H1 (cell line): ENCODE measurements around the gene MYH7. TPM values are rescaled to one million over a fixed set of nuclear protein-coding genes. Genes with fewer than 3 reads are reported as not detected.
A peak's percentile ranks its signal among the peaks of the same experiment; 100 is the strongest.

Experiments used
- CTCF ChIA-PET: fragments of 300-600 bp; sonication (Branson Sonifier 250); formaldehyde crosslinking; loops from one replicate; lab custom pipeline; 2021; ENCODE audit not compliant: partially characterized antibody; lab: Charles Lee
- POLR2A ChIA-PET: fragments of 300-600 bp; sonication (Branson Sonifier 250); formaldehyde crosslinking; loops from one replicate; lab custom pipeline; 2021; ENCODE audit warnings: inconsistent platforms; ENCODE audit not compliant: partially characterized antibody; lab: Charles Lee
- DNase-seq, 2 experiments: peaks; one replicate each; pipeline versions ENCODE4 v3.0.0 to v3.0.0-alpha.2; 2010 to 2022; ENCODE audit warnings: low spot score in 2 of 2, low read depth in 1 of 2, mixed read lengths in 1 of 2
- FAIRE-seq: peaks from 2 replicates; lab custom pipeline; 2011; peaks lifted over from hg19 to GRCh38; lab: Jason Lieb, UNC
- H2AFZ ChIP-seq: 2 replicates; pipeline ENCODE4 v1.8.1; 2012; ENCODE audit warnings: low read length, inconsistent platforms
- H2AK5ac ChIP-seq: 2 replicates; pipeline ENCODE4 v1.6.1; 2013; ENCODE audit warnings: low read depth, low read length
- H2BK120ac ChIP-seq: replicated peaks from 2 replicates; pipeline ENCODE3; 2013; ENCODE audit warnings: low read depth, low read length, inconsistent platforms
- H2BK12ac ChIP-seq: 2 replicates; pipeline ENCODE4 v1.6.1; 2013; ENCODE audit warnings: low read depth, low read length
- H2BK15ac ChIP-seq: 2 replicates; pipeline ENCODE4 v1.6.1; 2013; ENCODE audit warnings: low read length
- H2BK20ac ChIP-seq: 2 replicates; pipeline ENCODE4 v1.6.1; 2013; ENCODE audit warnings: low read length
- H2BK5ac ChIP-seq: 2 replicates; pipeline ENCODE4 v1.6.1; 2013; ENCODE audit warnings: low read depth, low read length
- H3K14ac ChIP-seq: 2 replicates; pipeline ENCODE4 v1.6.1; 2013; ENCODE audit warnings: inconsistent platforms; ENCODE audit not compliant: insufficient read length
- H3K18ac ChIP-seq: 2 replicates; pipeline ENCODE4 v1.6.1; 2013; ENCODE audit warnings: low read length; ENCODE audit errors: extremely low read depth
- H3K23ac ChIP-seq: 2 replicates; pipeline ENCODE4 v1.6.1; 2013; ENCODE audit warnings: inconsistent platforms; ENCODE audit not compliant: insufficient read length
- H3K23me2 ChIP-seq: 2 replicates; pipeline ENCODE4 v1.6.1; 2013; ENCODE audit warnings: low read depth, low read length
- H3K27ac ChIP-seq: 2 replicates; pipeline ENCODE4 v1.6.1; 2011; ENCODE audit warnings: low read depth, low read length, inconsistent platforms
- H3K27me3 ChIP-seq, 4 experiments: replicated peaks in 1 of 4; 1 replicate in 1 of 4; 2 replicates in 3 of 4; pipeline versions ENCODE4 v1.6.1 to v1.8.1; 2011 to 2013; ENCODE audit warnings: low read length in 3 of 4, mild to moderate bottlenecking in 3 of 4, inconsistent platforms in 2 of 4, mixed read lengths in 2 of 4, moderate library complexity in 1 of 4; ENCODE audit not compliant: control insufficient read depth in 3 of 4, insufficient read depth in 3 of 4; ENCODE audit errors: extremely low read depth in 1 of 4
- H3K36me3 ChIP-seq, 4 experiments: 2 replicates each; pipeline versions ENCODE4 v1.6.1 to v1.8.1; 2011 to 2013; ENCODE audit warnings: mild to moderate bottlenecking in 4 of 4, low read length in 3 of 4, moderate library complexity in 2 of 4, control low read depth in 1 of 4, inconsistent platforms in 1 of 4; ENCODE audit not compliant: insufficient read depth in 4 of 4, control insufficient read depth in 2 of 4
- H3K4ac ChIP-seq: replicated peaks from 2 replicates; pipeline ENCODE3; 2013; ENCODE audit warnings: low read length, low read depth, mixed read lengths, inconsistent platforms; ENCODE audit not compliant: insufficient read length
- H3K4me1 ChIP-seq, 4 experiments: replicated peaks in 1 of 4; 1 replicate in 1 of 4; 2 replicates in 3 of 4; pipeline versions ENCODE4 v1.6.1 to v1.8.1; 2011 to 2013; ENCODE audit warnings: low read length in 3 of 4, inconsistent platforms in 2 of 4, mixed read lengths in 1 of 4; ENCODE audit not compliant: insufficient read depth in 4 of 4, control insufficient read depth in 3 of 4
- H3K4me2 ChIP-seq, 2 experiments: 2 replicates each; pipeline versions ENCODE4 v1.6.1 to v1.8.1; 2011 to 2013; ENCODE audit warnings: low read depth in 2 of 2, low read length in 2 of 2, control low read depth in 1 of 2, inconsistent platforms in 1 of 2, mild to moderate bottlenecking in 1 of 2; ENCODE audit not compliant: insufficient read depth in 1 of 2
- H3K4me3 ChIP-seq, 4 experiments: fragments of 200-600, 300-600 bp in 1 of 4; sonication (generic), shearing (Covaris generic), sonication (Bioruptor Twin) in 1 of 4; 2 replicates each; pipeline versions ENCODE4 v1.5.1 to v1.8.1; 2011 to 2016; ENCODE audit warnings: low read length in 4 of 4, low read depth in 3 of 4, control low read depth in 2 of 4, inconsistent platforms in 2 of 4, mild to moderate bottlenecking in 2 of 4, mixed read lengths in 1 of 4, moderate library complexity in 1 of 4; ENCODE audit not compliant: insufficient read depth in 2 of 4; ENCODE audit errors: extremely low read depth in 1 of 4
- H3K56ac ChIP-seq: replicated peaks from 2 replicates; pipeline ENCODE3; 2013; ENCODE audit warnings: low read depth, mild to moderate bottlenecking, mixed read lengths, low read length, inconsistent platforms; ENCODE audit not compliant: insufficient read length
- H3K79me1 ChIP-seq: 2 replicates; pipeline ENCODE4 v1.6.1; 2013; ENCODE audit warnings: low read depth, low read length, control low read depth
- H3K79me2 ChIP-seq, 2 experiments: 2 replicates each; pipeline versions ENCODE4 v1.6.1 to v1.8.1; 2012 to 2013; ENCODE audit warnings: low read length in 2 of 2, mild to moderate bottlenecking in 2 of 2, inconsistent platforms in 1 of 2; ENCODE audit not compliant: insufficient read depth in 2 of 2, control insufficient read depth in 1 of 2
- H3K9ac ChIP-seq, 4 experiments: replicated peaks in 1 of 4; 1 replicate in 1 of 4; 2 replicates in 3 of 4; pipeline versions ENCODE4 v1.6.1 to v1.8.1; 2011 to 2013; ENCODE audit warnings: low read depth in 3 of 4, low read length in 3 of 4, control low read depth in 2 of 4, mild to moderate bottlenecking in 2 of 4, moderate library complexity in 2 of 4, inconsistent platforms in 1 of 4; ENCODE audit errors: extremely low read depth in 1 of 4
- H3K9me3 ChIP-seq, 2 experiments: 2 replicates each; pipeline versions ENCODE4 v1.6.1 to v1.8.1; 2012 to 2013; ENCODE audit warnings: mild to moderate bottlenecking in 2 of 2, moderate library complexity in 2 of 2, control low read depth in 1 of 2, inconsistent platforms in 1 of 2, low read depth in 1 of 2, low read length in 1 of 2, mixed read lengths in 1 of 2; ENCODE audit not compliant: insufficient read depth in 2 of 2
- H4K20me1 ChIP-seq, 2 experiments: replicated peaks in 1 of 2; 2 replicates each; pipeline versions ENCODE3 to v1.8.1; 2011 to 2013; ENCODE audit warnings: inconsistent platforms in 2 of 2, low read length in 2 of 2, mild to moderate bottlenecking in 1 of 2; ENCODE audit not compliant: insufficient read depth in 2 of 2, control insufficient read depth in 1 of 2
- H4K5ac ChIP-seq: 2 replicates; pipeline ENCODE4 v1.6.1; 2013; ENCODE audit warnings: low read length, low read depth, mixed read lengths, inconsistent platforms; ENCODE audit not compliant: insufficient read length
- H4K8ac ChIP-seq: 2 replicates; pipeline ENCODE4 v1.8.0; 2013; ENCODE audit warnings: mild to moderate bottlenecking, moderate library complexity, low read length, inconsistent platforms; ENCODE audit not compliant: insufficient read depth; ENCODE audit errors: extremely low read depth
- H4K91ac ChIP-seq: replicated peaks from 2 replicates; pipeline ENCODE3; 2013; ENCODE audit warnings: low read length, mixed read lengths, inconsistent platforms; ENCODE audit not compliant: insufficient read length
- CEBPB ChIP-seq: IDR thresholded peaks from 2 replicates; pipeline ENCODE4 v1.6.1; 2012; ENCODE audit warnings: low read depth, low read length
- CHD2 ChIP-seq: IDR thresholded peaks from 2 replicates; pipeline ENCODE4 v1.6.1; 2012; ENCODE audit warnings: low read length, improper control_type of control experiment
- JUND ChIP-seq: IDR thresholded peaks from 2 replicates; pipeline ENCODE4 v1.6.1; 2011; ENCODE audit warnings: mild to moderate bottlenecking, improper control_type of control experiment, low read length
- KDM4A ChIP-seq: IDR thresholded peaks from one replicate; pipeline ENCODE4 v1.7.1; 2012; ENCODE audit warnings: low read depth, mild to moderate bottlenecking, moderate library complexity, low read length, inconsistent platforms; ENCODE audit not compliant: severe bottlenecking
- KDM5A ChIP-seq: fragments of 200-600 bp; IDR thresholded peaks from 2 replicates; pipeline ENCODE4 v1.7.1; 2012; ENCODE audit warnings: mild to moderate bottlenecking, low read length, inconsistent platforms, mixed read lengths
- POLR2A ChIP-seq, 2 experiments: IDR thresholded peaks; 1 replicate in 1 of 2; 2 replicates in 1 of 2; pipeline ENCODE4 v1.6.1; 2011; ENCODE audit warnings: low read depth in 2 of 2, low read length in 2 of 2, mild to moderate bottlenecking in 2 of 2; ENCODE audit errors: control extremely low read depth in 1 of 2
- RAD21 ChIP-seq, 2 experiments: IDR thresholded peaks in 1 of 2; conservative IDR thresholded peaks in 1 of 2; 2 replicates each; pipeline ENCODE4 v1.6.1; 2011; ENCODE audit warnings: low read depth in 2 of 2, low read length in 2 of 2, improper control_type of control experiment in 1 of 2, inconsistent platforms in 1 of 2, mild to moderate bottlenecking in 1 of 2, moderate library complexity in 1 of 2
- SP2 ChIP-seq: IDR thresholded peaks from 2 replicates; pipeline ENCODE4 v1.6.1; 2012; ENCODE audit warnings: mild to moderate bottlenecking, low read length, inconsistent platforms
- TAF1 ChIP-seq: IDR thresholded peaks from 2 replicates; pipeline ENCODE4 v1.6.1; 2011; ENCODE audit warnings: mild to moderate bottlenecking, low read depth, low read length
- WGBS, 2 experiments: shearing (Covaris generic) in 1 of 2; methylation state at CpG; one replicate each; pipeline versions ENCODE4 v1.1.6 to v1.1.7; 2013 to 2015; ENCODE audit warnings: low lambda C conversion rate in 2 of 2, mixed read lengths in 2 of 2, inconsistent platforms in 1 of 2, low coverage in 1 of 2, missing lambda C conversion rate in 1 of 2; ENCODE audit not compliant: insufficient replicate concordance in 2 of 2, insufficient coverage in 1 of 2, insufficient read length in 1 of 2; ENCODE audit errors: extremely low coverage in 1 of 2, missing lambda C conversion rate in 1 of 2; 5-methylcytosine and 5-hydroxymethylcytosine counted together
- polyA plus RNA-seq, 7 experiments: library from polyadenylated mRNA; depleted of rRNA in 3 of 7; stranded (reverse) in 5 of 7; unstranded in 2 of 7; fragments of >200 nt in 5 of 7; fragments of 200-250 nt in 2 of 7; gene quantifications; 1 replicate in 5 of 7; 2 replicates in 1 of 7; 4 replicates in 1 of 7; pipeline versions ENCODE4 v1.2.1 to v1.2.3, GENCODE V29; 2011 to 2013; ENCODE audit warnings: missing spikeins in 2 of 7, mixed read lengths in 2 of 7
- total RNA-seq: library from RNA; stranded (reverse); fragmentation: NEBNext Ultra II Directional; extraction: Animal tissue kit (Norgen Biotek cat#: 25700); gene quantifications from 2 replicates; pipeline ENCODE4 v1.2.1, GENCODE V29; 2021
- TF ChIP-seq, protein P1 (sequence below): IDR thresholded peaks from 2 replicates; pipeline ENCODE4 v1.6.1; 2012; ENCODE audit warnings: low read length, inconsistent platforms

The MYH7 gene
- total and polyA plus RNA-seq, 2 of the 8 experiments (the other 6 are each of a cell fraction or from before 2014, with no cell fraction given), result not detected

DNA sequence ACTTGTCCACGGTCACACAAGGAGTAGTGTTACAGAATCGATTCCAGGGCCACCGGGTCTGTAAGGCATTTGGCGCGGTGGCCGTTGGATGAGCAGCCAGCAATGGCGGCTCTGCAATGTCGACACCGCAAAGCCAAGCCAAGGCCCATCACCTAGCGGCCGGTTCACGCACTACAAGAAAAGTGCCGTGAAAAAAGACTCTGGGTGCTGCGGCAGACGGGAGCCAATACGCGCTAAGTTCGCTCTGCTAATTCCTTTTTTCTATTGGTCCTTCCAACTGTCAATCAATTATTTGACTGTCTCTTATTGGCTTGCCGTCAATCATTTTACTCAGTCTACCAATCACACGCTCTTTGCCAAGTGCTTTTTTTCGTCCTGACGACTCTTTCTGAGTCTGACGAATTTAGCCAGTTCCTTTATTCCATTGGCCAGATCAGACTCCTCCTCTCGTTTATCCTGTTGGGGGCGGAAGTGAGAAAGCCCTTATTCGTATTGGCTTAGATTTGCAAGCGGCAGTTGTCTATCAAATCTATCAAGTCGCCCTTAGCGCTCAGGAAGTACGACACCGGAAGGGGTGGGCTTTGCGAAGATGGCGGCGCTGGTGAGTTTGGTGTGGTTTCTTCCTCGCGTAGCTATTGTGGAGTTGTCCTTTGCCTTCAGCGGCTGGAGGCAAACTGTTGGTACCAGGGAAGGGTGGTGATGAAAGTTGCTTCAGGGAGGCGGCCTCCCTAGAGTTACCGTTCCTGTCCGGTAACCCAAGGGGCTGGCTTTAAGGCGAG is 33.9 kb upstream of the MYH7 start, which contains the start of gene NGDN:
Gene NGDN (plus strand): TSS at position 577 of the 779 bp plus-strand sequence. CDS start 13 bp downstream, at position 590.
- Histone ChIP-seq H3K56ac (peak within 1 kb of the TSS; percentile 43), H4K20me1 (no peaks in the 10 kb centered on the region), H3K4me3 (peak within 1 kb of the TSS; percentile 89 to 97 (median 96)), H3K4me1 (peaks cover 0 to 3% (median 0%) of the 10 kb centered on the region in 4 experiments; a peak in 1 of 7 replicates), H3K4me2 (peak within 1 kb of the TSS; percentile 35 to 72), H3K23me2 (no peaks in the 10 kb centered on the region), H4K91ac (peak within 1 kb of the TSS; percentile 26), H4K5ac (peak within 1 kb of the TSS; percentile 84), H2AFZ (peak within 1 kb of the TSS; percentile 74), H3K79me2 (peaks cover 0 to 16% of the 10 kb centered on the region in 2 experiments; a peak in 3 of 4 replicates), H4K8ac (peak within 1 kb of the TSS; percentile 99), H2BK15ac (no peak within 1 kb of the TSS), H2BK120ac (no peak within 1 kb of the TSS), H2BK5ac (peak within 1 kb of the TSS; percentile 75), H3K79me1 (no peaks in the 10 kb centered on the region), H3K27me3 (no peaks in the 10 kb centered on the region), H3K23ac (no peak within 1 kb of the TSS), H2BK12ac (no peak within 1 kb of the TSS; the same call in 1 of the 2 replicates), H3K9ac (peak within 1 kb of the TSS; percentile 73 to 92 (median 88)), H3K4ac (peak within 1 kb of the TSS; percentile 11), H3K14ac (no peak within 1 kb of the TSS), H2BK20ac (no peak within 1 kb of the TSS), H3K9me3 (no peaks in the 10 kb centered on the region), H3K36me3 (peaks cover 2 to 18% (median 13%) of the 10 kb centered on the region in 4 experiments; a peak in 6 of 8 replicates), H3K27ac (peak within 1 kb of the TSS; percentile 79), H2AK5ac (no peak within 1 kb of the TSS), H3K18ac (peak within 1 kb of the TSS; percentile 91; the same call in 1 of the 2 replicates)
- ChIA-PET CTCF (interaction anchor here (0.7 to 26.8 kb wide), 6 partner anchors 13 to 110 kb away, joined by 3 to 2092 read pairs (median 3); partner anchors contain the start of genes AP1G2, MYH7, THTPA and ZFHX2), POLR2A (interaction anchor here (0.8 to 22.8 kb wide), 3 partner anchors 13 to 83 kb away, joined by 3 to 944 read pairs (median 3); partner anchors contain the start of genes AP1G2, THTPA and ZFHX2)
- peak; percentile 99 for FAIRE-seq
- WGBS, 2 experiments, result 7% methylated on average over 41 of the region's 41 CpGs; no CpG with 5 or more reads in 1 of the 2 experiments
- DNase-seq, result peak; percentile 94 to 96
- peak; percentile 93 for TF ChIP-seq SP2
- TF ChIP-seq KDM4A, result peak; percentile 83
- peak; percentile 96 for TF ChIP-seq CHD2
- peak; percentile 86 for TF ChIP-seq TAF1
- peak; percentile 79 to 85 for TF ChIP-seq POLR2A (IDR thresholded peaks at IDR 0.05; ENCODE audit: control extremely low read depth in 1 of 2, low read depth in 2 of 2, low read length in 2 of 2)
- TF ChIP-seq JUND, result 0 out of 2 replicates have a peak, but pooled peaks have one; percentile 47
- TF ChIP-seq CEBPB, result peak; percentile 70; the same call in 1 of the 2 replicates
- peak; percentile 100 for TF ChIP-seq KDM5A
- TF ChIP-seq, protein P1, sequence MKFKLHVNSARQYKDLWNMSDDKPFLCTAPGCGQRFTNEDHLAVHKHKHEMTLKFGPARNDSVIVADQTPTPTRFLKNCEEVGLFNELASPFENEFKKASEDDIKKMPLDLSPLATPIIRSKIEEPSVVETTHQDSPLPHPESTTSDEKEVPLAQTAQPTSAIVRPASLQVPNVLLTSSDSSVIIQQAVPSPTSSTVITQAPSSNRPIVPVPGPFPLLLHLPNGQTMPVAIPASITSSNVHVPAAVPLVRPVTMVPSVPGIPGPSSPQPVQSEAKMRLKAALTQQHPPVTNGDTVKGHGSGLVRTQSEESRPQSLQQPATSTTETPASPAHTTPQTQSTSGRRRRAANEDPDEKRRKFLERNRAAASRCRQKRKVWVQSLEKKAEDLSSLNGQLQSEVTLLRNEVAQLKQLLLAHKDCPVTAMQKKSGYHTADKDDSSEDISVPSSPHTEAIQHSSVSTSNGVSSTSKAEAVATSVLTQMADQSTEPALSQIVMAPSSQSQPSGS, result no peak
- TF ChIP-seq RAD21 (IDR thresholded peaks at IDR 0.05 in 1 of 2, conservative IDR thresholded peaks at IDR 0.05 in 1 of 2; ENCODE audit: low read depth in 2 of 2, low read length in 2 of 2), result peak; percentile 65 to 68
